H7 (cell line): Measurements from ENCODE around the gene ABHD16A. TPM values are rescaled to one million over a fixed set of nuclear protein-coding genes. Genes with fewer than 3 reads are reported as not detected.

Experiments
- DNase-seq: peaks from one replicate; pipeline ENCODE4 v3.0.0; 2012
- H3K27me3 ChIP-seq: 2 replicates; pipeline ENCODE4 v1.6.0; 2011; ENCODE audit warnings: mild to moderate bottlenecking, low read length; ENCODE audit not compliant: control insufficient read depth, insufficient read depth
- H3K36me3 ChIP-seq: replicated peaks from 2 replicates; pipeline ENCODE4 v1.5.1; 2011; ENCODE audit warnings: low read length; ENCODE audit not compliant: control insufficient read depth, insufficient read depth
- H3K4me3 ChIP-seq: 2 replicates; pipeline ENCODE4 v1.5.1; 2011; ENCODE audit warnings: low read depth, mild to moderate bottlenecking, control low read depth, low read length, moderate library complexity; ENCODE audit not compliant: insufficient read depth
- total RNA-seq: library from RNA; depleted of rRNA; stranded (reverse); fragments of >200 nt; shearing (Covaris generic); gene quantifications from 2 replicates; pipeline ENCODE4 v1.2.3, GENCODE V29; 2014

Gene ABHD16A
- total RNA-seq, 1 experiment from 2014 or later, result 39.7 TPM

DNA sequence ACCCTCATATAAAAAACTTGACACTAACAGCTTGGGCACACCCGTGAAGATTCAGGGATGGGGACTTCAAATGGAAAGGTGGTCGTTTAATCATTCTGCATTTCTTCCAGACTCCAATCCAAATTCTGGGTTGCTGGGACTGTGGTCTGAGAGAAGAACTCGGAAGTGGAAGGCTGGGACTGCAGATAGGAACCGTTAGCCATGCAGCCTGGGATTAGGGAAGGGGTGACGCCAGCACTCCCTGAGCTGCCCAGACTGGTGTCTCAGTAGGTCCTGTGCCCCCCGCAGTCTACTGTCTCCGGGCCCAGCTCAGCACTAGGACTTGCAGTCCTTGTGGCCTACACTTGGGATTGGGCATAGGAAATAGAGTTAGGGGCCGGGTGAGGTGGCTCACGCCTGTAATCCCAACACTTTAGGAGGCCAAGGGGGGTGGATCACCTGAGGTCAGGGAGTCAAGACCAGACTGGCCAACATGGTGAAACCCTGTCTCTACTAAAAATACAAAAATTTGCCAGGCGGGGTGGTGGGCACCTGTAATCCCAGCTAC is 33.7 kb upstream of the ABHD16A start:
- Histone ChIP-seq H3K4me3 (peak overlapping the region; percentile 86), H3K36me3 (peaks cover 20% of the 10 kb centered on the region), H3K27me3 (no peaks in the 10 kb centered on the region)
- no peak for DNase-seq

DNA sequence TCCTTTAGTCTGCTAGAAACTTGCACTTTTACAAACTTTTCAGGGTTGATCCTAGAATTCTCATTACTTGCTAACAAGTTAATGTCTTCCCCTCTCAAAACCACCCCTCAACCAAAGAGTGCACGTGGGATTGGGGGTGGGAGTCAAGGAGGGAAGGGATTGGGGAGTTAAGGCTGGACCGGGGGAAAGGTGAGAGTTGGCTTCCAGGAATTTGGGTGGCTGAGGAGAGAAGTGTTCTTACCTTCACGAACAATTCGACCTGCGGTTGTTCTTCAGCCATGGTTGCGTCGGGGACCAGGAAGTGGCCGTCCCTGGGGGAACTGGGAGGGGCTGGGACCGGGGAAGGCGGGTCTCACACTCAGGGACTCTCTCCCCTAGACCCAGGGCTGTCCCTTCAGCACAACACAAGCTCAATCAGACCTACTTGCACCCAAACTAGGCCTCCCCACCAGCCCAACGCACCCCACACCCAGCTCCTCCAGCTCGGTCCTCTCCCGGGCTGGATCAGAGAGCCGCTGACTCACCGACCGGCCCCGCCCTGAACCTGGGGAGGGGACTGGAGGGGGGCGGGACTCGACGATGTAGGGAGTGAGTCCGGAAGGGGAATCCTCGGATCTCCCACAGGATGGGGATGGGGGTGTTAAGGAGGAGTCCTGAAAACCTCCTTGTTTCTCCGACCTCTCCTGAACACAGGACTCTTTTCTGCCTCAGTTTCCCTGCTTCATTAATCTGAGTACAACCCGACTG is 33.1 kb upstream of the ABHD16A start, which contains the start of gene CLIC1:
Gene CLIC1, minus strand, starts transcription at position 510 of the 747 bp plus-strand sequence. Its CDS starts 230 bp downstream, at position 280.
- Histone ChIP-seq H3K27me3 (no peaks in the 10 kb centered on the region), H3K36me3 (peaks cover 22% of the 10 kb centered on the region), H3K4me3 (peak within 1 kb of the TSS; percentile 86)
- peak; percentile 93 for DNase-seq

GRCh38 chr6:31734821-31735406 is 31.8 kb upstream of the ABHD16A start:
- Histone ChIP-seq H3K4me3 (peak overlapping the region; percentile 86), H3K27me3 (no peaks in the 10 kb centered on the region), H3K36me3 (peaks cover 20% of the 10 kb centered on the region)
- peak; percentile 62 for DNase-seq

DNA sequence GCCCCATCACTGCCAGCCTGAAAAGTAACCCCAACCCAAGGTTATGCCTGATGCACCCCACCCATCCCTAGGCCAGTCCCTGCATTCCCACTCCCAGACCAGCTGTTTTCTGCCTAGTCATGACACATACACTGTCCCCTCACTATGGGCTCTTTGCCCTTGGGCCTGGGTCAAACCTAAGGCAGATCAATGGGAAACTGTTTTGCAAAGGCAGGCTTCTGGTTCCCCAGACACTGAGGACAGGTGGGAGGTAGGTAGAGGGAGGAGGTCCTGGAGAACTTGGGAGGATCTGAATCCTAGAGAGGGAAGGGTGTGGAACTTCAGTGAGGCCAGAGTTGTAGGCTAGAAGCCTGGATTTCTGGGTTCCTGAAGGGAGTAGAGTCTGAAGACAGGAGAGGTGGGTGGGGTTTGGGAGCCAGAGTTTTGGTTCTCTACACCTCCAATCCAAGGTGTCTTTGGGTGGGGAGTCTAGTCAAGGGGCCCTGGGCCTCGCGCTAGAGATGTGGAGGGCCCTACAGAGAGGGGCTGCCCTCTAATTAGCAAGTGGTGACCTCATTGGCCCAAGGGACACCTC is 31.2 kb upstream of the ABHD16A start:
- Histone ChIP-seq H3K36me3 (peaks cover 20% of the 10 kb centered on the region), H3K4me3 (peak overlapping the region; percentile 86), H3K27me3 (no peaks in the 10 kb centered on the region)
- peak; percentile 86 for DNase-seq

GRCh38 chr6:31733734-31734133 is 30.6 kb upstream of the ABHD16A start:
- peaks cover 20% of the 10 kb centered on the region for H3K36me3 ChIP-seq
- H3K27me3 ChIP-seq, result no peaks in the 10 kb centered on the region
- no peak for DNase-seq
- H3K4me3 ChIP-seq, result no peak overlapping the region

DNA sequence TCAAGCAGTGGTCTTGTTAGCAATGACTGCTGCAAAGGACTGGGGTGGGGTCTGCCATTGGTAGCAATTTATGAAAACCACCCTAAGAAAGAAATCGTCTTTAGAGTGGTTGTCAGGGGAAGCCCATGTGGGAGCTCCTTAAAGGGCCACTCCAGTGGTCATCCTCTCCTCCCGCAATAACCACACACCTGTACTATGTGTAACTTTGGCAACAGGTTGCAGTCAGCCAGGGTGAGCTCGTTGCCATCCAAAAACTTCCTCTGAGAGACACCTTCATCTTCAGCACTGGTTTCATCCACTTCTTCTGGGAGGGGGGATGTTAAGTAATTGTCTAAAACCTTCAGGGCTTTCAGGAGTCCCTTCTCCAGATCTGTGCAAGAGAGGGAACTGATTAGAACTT is 28.9 kb upstream of the ABHD16A start:
- Histone ChIP-seq H3K36me3 (peaks cover 27% of the 10 kb centered on the region), H3K4me3 (no peak overlapping the region), H3K27me3 (no peaks in the 10 kb centered on the region)
- DNase-seq, result no peak

- no peak for DNase-seq
- Histone ChIP-seq H3K27me3 (no peaks in the 10 kb centered on the region), H3K4me3 (peak overlapping the region; percentile 19), H3K36me3 (peaks cover 29% of the 10 kb centered on the region)
Measured at GRCh38 chr6:31730631-31731086, 27.5 kb upstream of the ABHD16A start.

DNA sequence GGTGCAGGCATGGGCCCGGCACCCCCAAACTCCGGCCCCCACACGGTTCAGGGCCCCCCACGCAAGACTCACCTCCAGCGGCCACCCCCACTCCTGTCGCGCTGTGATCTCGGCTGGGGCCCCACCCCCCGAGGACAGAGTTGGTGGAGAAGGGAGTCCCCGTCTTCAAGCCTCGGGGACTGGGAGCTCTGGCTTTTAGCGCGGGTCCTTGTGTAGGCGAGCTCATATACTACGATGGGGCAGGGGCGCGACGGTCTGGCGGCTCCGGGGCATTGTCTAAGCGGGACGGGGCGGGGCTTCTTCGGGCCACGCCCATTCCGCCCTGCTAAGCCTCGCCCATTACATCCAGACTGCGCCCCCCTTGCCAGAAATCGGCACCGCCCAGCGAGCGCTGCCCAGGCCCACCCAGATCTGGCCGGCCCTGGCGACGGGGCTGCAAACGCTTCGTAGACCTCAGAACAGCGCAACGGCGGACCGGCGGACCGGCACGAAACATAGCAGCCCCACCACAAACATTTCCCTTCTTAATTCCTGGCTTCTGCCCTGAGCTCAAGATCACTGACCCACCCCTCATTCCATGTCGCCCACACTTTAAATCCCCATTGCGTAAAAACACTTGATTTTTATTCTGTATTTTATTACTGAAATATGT is 27.0 kb upstream of the ABHD16A start:
- H3K36me3 ChIP-seq, result peaks cover 29% of the 10 kb centered on the region
- peak; percentile 98 for DNase-seq
- no peaks in the 10 kb centered on the region for H3K27me3 ChIP-seq
- H3K4me3 ChIP-seq, result peak overlapping the region; percentile 84

GRCh38 chr6:31729515-31729978 is 26.4 kb upstream of the ABHD16A start:
- Histone ChIP-seq H3K27me3 (no peaks in the 10 kb centered on the region), H3K4me3 (peak overlapping the region; percentile 84), H3K36me3 (peaks cover 29% of the 10 kb centered on the region)
- DNase-seq, result peak; percentile 95

- Histone ChIP-seq H3K27me3 (no peaks in the 10 kb centered on the region), H3K4me3 (peak within 1 kb of the TSS; percentile 84), H3K36me3 (peaks cover 27% of the 10 kb centered on the region)
- DNase-seq, result peak; percentile 78
Measured at GRCh38 chr6:31728767-31729514, 25.8 kb upstream of the ABHD16A start, which contains the start of gene DDAH2. Gene DDAH2 (minus strand): TSS chr6:31729299. CDS start chr6:31729161, 138 bp downstream.

- Histone ChIP-seq H3K4me3 (no peak overlapping the region), H3K27me3 (no peaks in the 10 kb centered on the region), H3K36me3 (peaks cover 18% of the 10 kb centered on the region)
- DNase-seq, result peak; percentile 63
Measured at GRCh38 chr6:31727717-31728671, 24.9 kb upstream of the ABHD16A start.

GRCh38 chr6:31727034-31727716 is 24.1 kb upstream of the ABHD16A start:
- H3K27me3 ChIP-seq, result no peaks in the 10 kb centered on the region
- no peak overlapping the region for H3K4me3 ChIP-seq
- peaks cover 15% of the 10 kb centered on the region for H3K36me3 ChIP-seq
- DNase-seq, result peak; percentile 22
